MCF 10A (cell line): ENCODE results near the gene E2F7. TPM values are rescaled to one million over a fixed set of nuclear protein-coding genes. Genes with fewer than 3 reads are reported as not detected.
A peak's percentile ranks its signal among the peaks of the same experiment; 100 is the strongest.

Source experiments
- BruUV-seq: library from RNA; stranded (reverse); fragments of 400-500 nt; replicated peaks from 2 replicates; lab custom pipeline; 2021; lab: Mats Ljungman, UMichigan
- CTCF ChIA-PET: fragments of 300-600 bp; sonication (Branson Sonifier 250); formaldehyde crosslinking; extraction: SDS; loops from one replicate; lab custom pipeline; 2021; ENCODE audit warnings: antibody characterized with exemption, inconsistent platforms; lab: Yijun Ruan, JAX
- POLR2A ChIA-PET: fragments of 300-600, 350-650 bp; sonication (Branson Sonifier 250); formaldehyde crosslinking; extraction: SDS; loops from one replicate; lab custom pipeline; 2020; ENCODE audit warnings: antibody characterized with exemption, inconsistent platforms; lab: Yijun Ruan, JAX
- DNase-seq: peaks from one replicate; pipeline ENCODE4 v3.0.0-alpha.2; 2018; ENCODE audit not compliant: unreplicated experiment
- H3K27ac Mint-ChIP-seq: one replicate; pipeline ENCODE4 v1.8.0; 2022; ENCODE audit warnings: mild to moderate bottlenecking, low read depth, mixed read lengths; ENCODE audit not compliant: unreplicated experiment
- H3K27me3 Mint-ChIP-seq: one replicate; pipeline ENCODE4 v1.8.0; 2022; ENCODE audit warnings: mixed read lengths; ENCODE audit not compliant: insufficient read depth, unreplicated experiment
- H3K36me3 Mint-ChIP-seq: one replicate; pipeline ENCODE4 v1.8.0; 2022; ENCODE audit warnings: mild to moderate bottlenecking, moderate library complexity, mixed read lengths; ENCODE audit not compliant: insufficient read depth, unreplicated experiment
- H3K4me1 Mint-ChIP-seq: one replicate; pipeline ENCODE4 v1.8.0; 2022; ENCODE audit warnings: mixed read lengths; ENCODE audit not compliant: insufficient read depth, unreplicated experiment
- H3K4me3 Mint-ChIP-seq: one replicate; pipeline ENCODE4 v1.8.0; 2022; ENCODE audit warnings: mild to moderate bottlenecking, moderate library complexity, mixed read lengths; ENCODE audit not compliant: unreplicated experiment
- H3K9me3 Mint-ChIP-seq: one replicate; pipeline ENCODE4 v1.8.0; 2022; ENCODE audit warnings: mixed read lengths; ENCODE audit not compliant: unreplicated experiment
- CTCF ChIP-seq: fragments of 200-600 bp; IDR thresholded peaks from one replicate; pipeline ENCODE4 v1.8.0; 2022; ENCODE audit warnings: antibody characterized with exemption, mild to moderate bottlenecking; ENCODE audit not compliant: unreplicated experiment
- intact Hi-C: fragments of 100-400 bp; cut with micrococcal nuclease; formaldehyde crosslinking; loops from 2 replicates; pipeline ENCODE4 v1.14.1; 2022
- total RNA-seq: library from RNA; stranded (reverse); gene quantifications from 2 replicates; pipeline ENCODE4 v1.2.3, GENCODE V29; 2022

E2F7 gene
- total RNA-seq, 1 experiment from 2014 or later = 34.4 TPM

DNA sequence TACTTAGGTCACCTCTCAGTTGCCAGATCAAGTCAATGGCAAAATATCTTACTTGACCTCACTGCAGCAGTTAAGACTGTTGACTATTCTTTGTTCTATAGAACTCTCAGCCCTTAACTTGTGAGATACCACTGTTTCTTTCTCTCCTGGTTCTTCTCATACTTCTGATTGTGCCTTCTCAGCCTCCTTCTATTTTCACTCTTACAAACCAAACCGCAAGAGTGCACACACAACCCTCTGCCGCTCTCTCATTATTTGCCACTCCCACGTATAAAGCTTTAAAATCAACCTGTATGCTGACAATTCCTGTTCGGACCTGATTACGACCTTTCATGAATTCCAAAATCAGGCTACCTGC lies 4.5 kb downstream of the E2F7 start:
- CTCF ChIA-PET = interaction anchor here (0.9 to 5.2 kb wide), 3 partner anchors 11 to 864 kb away, joined by 3 to 55 read pairs (median 5); no protein-coding TSS in a partner anchor
- no TSS peak for BruUV-seq
- Mint-ChIP-seq H3K4me3 (no peak overlapping the region), H3K27me3 (no peaks in the 10 kb centered on the region), H3K36me3 (peaks cover 14% of the 10 kb centered on the region), H3K9me3 (no peaks in the 10 kb centered on the region), H3K27ac (peak overlapping the region; percentile 61), H3K4me1 (peaks cover 57% of the 10 kb centered on the region)
- DNase-seq = no peak
- POLR2A ChIA-PET = interaction anchor here (1.2 to 1.9 kb wide), 3 partner anchors 11 to 92 kb away, joined by 3 to 9 read pairs (median 5); no protein-coding TSS in a partner anchor
- TF ChIP-seq CTCF = no peak
- intact Hi-C loops = no loop called here

- ChIA-PET CTCF (interaction anchor here (0.6 to 5.2 kb wide), 5 partner anchors 10 to 865 kb away, joined by 3 to 55 read pairs (median 4); no protein-coding TSS in a partner anchor), POLR2A (interaction anchor here (0.8 to 2.5 kb wide), 4 partner anchors 10 to 261 kb away, joined by 3 to 13 read pairs (median 4); no protein-coding TSS in a partner anchor)
- Mint-ChIP-seq H3K36me3 (peaks cover 17% of the 10 kb centered on the region), H3K4me3 (no peak overlapping the region), H3K27me3 (no peaks in the 10 kb centered on the region), H3K4me1 (peaks cover 57% of the 10 kb centered on the region), H3K27ac (peak overlapping the region; percentile 61), H3K9me3 (no peaks in the 10 kb centered on the region)
- TF ChIP-seq CTCF = no peak
- DNase-seq = no peak
- intact Hi-C loops = no loop called here
- BruUV-seq = no TSS peak
These were observed 5.1 kb downstream of the E2F7 start for GRCh38 chr12:77060136-77060882.

- intact Hi-C loops = loop anchor here (10.0 kb wide), 1 partner anchor 866 kb away; no protein-coding TSS in a partner anchor
- no peak overlapping the region for H3K4me3 Mint-ChIP-seq
- no TSS peak for BruUV-seq
- H3K27me3 Mint-ChIP-seq = no peaks in the 10 kb centered on the region
- no peak for DNase-seq
- H3K36me3 Mint-ChIP-seq = peaks cover 17% of the 10 kb centered on the region
- no peak for TF ChIP-seq CTCF
- H3K27ac Mint-ChIP-seq = peak overlapping the region; percentile 61
- H3K4me1 Mint-ChIP-seq = peaks cover 51% of the 10 kb centered on the region
- H3K9me3 Mint-ChIP-seq = no peaks in the 10 kb centered on the region
- ChIA-PET POLR2A (interaction anchor here (1.1 to 2.5 kb wide), 2 partner anchors 9 to 23 kb away, joined by 4 to 13 read pairs; no protein-coding TSS in a partner anchor), CTCF (interaction anchor here (1.0 to 5.2 kb wide), 7 partner anchors 9 to 867 kb away, joined by 3 to 55 read pairs (median 5); no protein-coding TSS in a partner anchor)
These were observed 6.6 kb downstream of the E2F7 start for GRCh38 chr12:77058740-77059139.

DNA sequence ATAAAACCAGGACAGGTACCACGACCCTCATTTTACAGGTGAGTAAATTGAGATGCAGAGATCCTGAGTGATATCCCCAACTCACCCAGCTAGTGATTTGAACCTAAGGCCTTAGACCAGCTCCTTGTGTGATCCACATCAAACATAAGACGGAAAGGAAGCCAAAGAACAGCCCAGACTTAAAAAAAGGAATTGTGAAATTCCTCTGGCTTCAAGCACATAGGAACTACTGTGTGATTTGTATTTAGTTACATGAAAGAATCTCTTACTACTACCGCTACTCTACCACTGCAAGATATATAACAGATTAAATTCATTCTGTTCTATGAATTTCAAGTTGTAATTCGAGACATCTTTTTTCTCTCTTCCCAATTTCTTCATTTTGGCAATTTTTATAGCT lies 10.5 kb downstream of the E2F7 start:
- no peak overlapping the region for H3K27ac Mint-ChIP-seq
- H3K9me3 Mint-ChIP-seq = no peaks in the 10 kb centered on the region
- no peak overlapping the region for H3K4me3 Mint-ChIP-seq
- H3K36me3 Mint-ChIP-seq = peaks cover 7% of the 10 kb centered on the region
- TF ChIP-seq CTCF = no peak
- DNase-seq = no peak
- peaks cover 15% of the 10 kb centered on the region for H3K4me1 Mint-ChIP-seq
- H3K27me3 Mint-ChIP-seq = no peaks in the 10 kb centered on the region
- intact Hi-C loops = loop anchor here (10.0 kb wide), 1 partner anchor 870 kb away; no protein-coding TSS in a partner anchor
- ChIA-PET POLR2A (interaction anchor here (1.2 kb wide), 1 partner anchor 45 kb away, joined by 3 read pairs; no protein-coding TSS in a partner anchor), CTCF (interaction anchor here (0.7 to 1.1 kb wide), 2 partner anchors 79 to 631 kb away, joined by 3 to 4 read pairs; no protein-coding TSS in a partner anchor)
- BruUV-seq = no TSS peak
